ENCODE measurements around the gene LIMS3. TPM values are rescaled to one million over a fixed set of nuclear protein-coding genes. Genes with fewer than 3 reads are reported as not detected.
"Not testable (repeated sequence)": the region's sequence is repeated elsewhere in the genome, so short reads cannot be mapped to it uniquely, and the experiment has no call there.

LIMS3 gene, protein sequence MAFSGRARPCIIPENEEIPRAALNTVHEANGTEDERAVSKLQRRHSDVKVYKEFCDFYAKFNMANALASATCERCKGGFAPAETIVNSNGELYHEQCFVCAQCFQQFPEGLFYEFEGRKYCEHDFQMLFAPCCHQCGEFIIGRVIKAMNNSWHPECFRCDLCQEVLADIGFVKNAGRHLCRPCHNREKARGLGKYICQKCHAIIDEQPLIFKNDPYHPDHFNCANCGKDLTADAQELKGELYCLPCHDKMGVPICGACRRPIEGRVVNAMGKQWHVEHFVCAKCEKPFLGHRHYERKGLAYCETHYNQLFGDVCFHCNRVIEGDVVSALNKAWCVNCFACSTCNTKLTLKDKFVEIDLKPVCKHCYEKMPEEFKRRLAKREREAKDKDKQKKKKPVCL
- total RNA-seq: 1 to 10 TPM; 3.6 to 3.7 TPM
- 1 to 10 TPM; 5.1 to 6.6 TPM for polyA plus RNA-seq

DNA sequence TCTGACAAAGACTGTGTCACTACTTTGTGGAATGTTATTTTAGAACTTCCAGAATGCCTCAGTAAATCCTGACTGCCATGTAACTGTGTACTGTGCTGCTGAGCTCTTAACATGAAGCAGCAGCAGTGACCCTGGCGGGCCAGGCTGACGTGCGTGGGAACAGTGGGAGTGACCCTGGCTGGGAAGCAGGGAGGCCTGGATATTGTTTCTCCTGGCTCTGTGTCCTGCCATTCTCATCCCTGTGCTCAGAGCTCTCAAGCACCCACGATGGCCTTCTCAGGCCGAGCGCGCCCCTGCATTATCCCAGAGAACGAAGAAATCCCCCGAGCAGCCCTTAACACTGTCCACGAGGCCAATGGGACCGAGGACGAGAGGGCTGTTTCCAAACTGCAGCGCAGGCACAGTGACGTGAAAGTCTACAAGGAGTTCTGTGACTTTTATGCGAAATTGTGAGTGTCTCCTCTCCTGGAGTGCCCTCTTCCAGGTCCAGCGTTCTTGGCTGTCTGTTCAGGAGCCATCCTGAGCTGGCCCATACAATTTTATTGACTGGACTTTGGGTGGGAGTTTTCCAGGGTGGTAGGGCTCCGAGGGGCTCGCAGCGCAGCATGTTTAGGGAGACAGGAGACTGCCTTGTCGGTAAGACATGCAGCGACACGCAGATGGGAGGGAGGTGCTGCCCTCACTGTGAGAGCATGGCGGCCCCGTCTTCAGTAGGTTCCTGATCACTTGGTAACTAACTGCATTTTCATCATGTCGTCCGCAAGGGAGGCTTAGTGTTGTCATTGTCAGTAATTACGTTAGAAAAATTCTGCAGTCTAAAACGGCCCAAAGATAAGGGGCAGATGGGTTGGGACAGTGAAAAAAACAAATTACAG lies at the start of gene LIMS3:
Gene LIMS3 (plus strand): TSS at position 227 of the 875 bp plus-strand sequence. CDS start 41 bp downstream, at position 268.
- H3K36me3 Mint-ChIP-seq; H3K4me3 Mint-ChIP-seq; H3K4me3 ChIP-seq (ENCODE audit: low read length in 2 of 2); H3K27me3 ChIP-seq (ENCODE audit: insufficient read depth, low read length); H3K9me3 ChIP-seq (ENCODE audit: control insufficient read depth in 1 of 2, low read length in 2 of 2); H3K36me3 ChIP-seq (ENCODE audit: insufficient read depth, low read length); H3K27ac ChIP-seq (ENCODE audit: low read depth, low read length); intact Hi-C loops (cut with micrococcal nuclease); H3K27ac Mint-ChIP-seq; H3K9me3 Mint-ChIP-seq; H3K4me1 Mint-ChIP-seq; H3K27me3 Mint-ChIP-seq; POLR2A ChIA-PET (ENCODE audit: partially characterized antibody); DNase-seq; H3K4me1 ChIP-seq (ENCODE audit: insufficient read depth, low read length); CTCF ChIA-PET (ENCODE audit: partially characterized antibody): not testable (repeated sequence)

DNA sequence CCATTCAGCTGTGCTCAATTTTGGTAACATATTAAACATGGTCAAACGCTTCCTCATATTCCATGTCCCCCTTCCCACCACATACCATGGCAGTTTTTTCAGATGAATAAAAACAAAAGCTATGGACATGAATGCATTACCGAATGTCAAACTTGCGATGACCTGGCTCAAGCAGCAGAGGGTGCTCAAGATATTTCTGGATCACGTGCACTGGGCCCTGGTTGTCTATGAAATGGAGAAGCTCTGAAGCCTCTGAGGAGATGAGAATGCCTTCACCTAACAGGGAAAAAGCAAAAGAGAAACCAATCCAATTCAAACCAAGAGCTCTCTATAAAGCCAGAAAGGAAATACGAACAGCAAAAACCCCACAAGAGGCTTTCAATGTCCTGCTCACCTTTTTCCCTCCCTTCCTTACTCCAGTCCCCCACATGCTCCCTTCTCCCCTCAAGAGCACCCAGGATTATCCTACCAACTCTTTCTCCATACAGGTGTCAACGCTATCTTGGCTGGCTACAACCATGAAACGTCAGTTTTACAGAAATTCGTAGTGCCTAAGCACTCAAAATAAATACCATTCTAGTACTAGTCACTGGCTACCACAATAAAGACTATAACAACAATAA lies 27.2 kb upstream of the LIMS3 start:
- H3K9me3 Mint-ChIP-seq; H3K27me3 ChIP-seq (ENCODE audit: insufficient read depth, low read length); intact Hi-C loops (cut with micrococcal nuclease); H3K27ac ChIP-seq (ENCODE audit: low read depth, low read length); DNase-seq; H3K4me1 ChIP-seq (ENCODE audit: insufficient read depth, low read length); H3K27me3 Mint-ChIP-seq; CTCF ChIA-PET (ENCODE audit: partially characterized antibody); H3K36me3 Mint-ChIP-seq; H3K9me3 ChIP-seq (ENCODE audit: control insufficient read depth in 1 of 2, low read length in 2 of 2); H3K4me3 ChIP-seq (ENCODE audit: low read length in 2 of 2); H3K27ac Mint-ChIP-seq; H3K4me3 Mint-ChIP-seq; POLR2A ChIA-PET (ENCODE audit: partially characterized antibody); H3K36me3 ChIP-seq (ENCODE audit: insufficient read depth, low read length); H3K4me1 Mint-ChIP-seq: not testable (repeated sequence)

DNA sequence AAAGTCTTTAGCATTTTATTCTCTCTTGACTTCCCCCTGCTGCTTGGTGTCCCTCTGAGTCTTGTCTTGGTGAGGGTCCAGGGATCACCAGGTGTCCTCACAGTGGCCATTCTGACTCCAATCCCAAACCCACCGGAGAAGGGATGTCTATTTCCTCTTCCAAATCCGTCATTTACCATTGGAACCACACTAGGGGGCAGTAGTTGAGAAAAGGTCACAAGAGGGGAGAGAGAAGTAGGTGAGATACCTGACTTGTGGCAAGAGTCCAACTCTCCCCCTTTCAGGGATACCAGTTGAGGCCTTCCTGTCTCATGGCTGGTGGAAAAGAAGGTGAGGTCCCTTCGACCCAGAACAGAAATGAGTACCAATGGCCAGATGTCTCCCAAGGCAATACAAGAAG lies 21.9 kb upstream of the LIMS3 start:
- H3K4me1 ChIP-seq (ENCODE audit: insufficient read depth, low read length); H3K36me3 ChIP-seq (ENCODE audit: insufficient read depth, low read length); H3K4me3 ChIP-seq (ENCODE audit: low read length in 2 of 2); H3K9me3 ChIP-seq (ENCODE audit: control insufficient read depth in 1 of 2, low read length in 2 of 2); H3K4me1 Mint-ChIP-seq; CTCF ChIA-PET (ENCODE audit: partially characterized antibody); H3K9me3 Mint-ChIP-seq; intact Hi-C loops (cut with micrococcal nuclease); H3K27ac ChIP-seq (ENCODE audit: low read depth, low read length); DNase-seq; POLR2A ChIA-PET (ENCODE audit: partially characterized antibody); H3K36me3 Mint-ChIP-seq; H3K27me3 Mint-ChIP-seq; H3K27ac Mint-ChIP-seq; H3K4me3 Mint-ChIP-seq; H3K27me3 ChIP-seq (ENCODE audit: insufficient read depth, low read length): not testable (repeated sequence)

DNA sequence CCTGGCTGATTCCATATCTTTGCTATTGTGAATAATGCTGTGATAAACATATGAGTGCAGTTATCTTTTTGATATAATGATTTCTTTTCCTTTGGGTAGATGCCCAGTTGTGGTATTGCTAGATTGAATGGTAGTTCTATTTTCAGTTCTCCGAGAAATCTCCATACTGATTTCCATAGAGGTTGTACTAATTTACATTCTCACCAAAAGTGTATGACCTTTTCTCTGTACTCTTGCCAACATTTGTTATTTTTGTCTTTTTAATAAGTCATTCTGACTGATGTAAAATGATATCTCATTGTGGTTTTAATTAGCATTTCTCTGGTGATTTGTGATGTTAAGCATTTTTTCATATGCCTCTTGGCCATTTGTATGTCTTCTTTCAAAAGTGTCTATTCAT lies 16.4 kb upstream of the LIMS3 start:
- H3K4me3 Mint-ChIP-seq; H3K4me3 ChIP-seq (ENCODE audit: low read length in 2 of 2); H3K36me3 Mint-ChIP-seq; H3K27ac Mint-ChIP-seq; H3K9me3 Mint-ChIP-seq; H3K27ac ChIP-seq (ENCODE audit: low read depth, low read length); H3K36me3 ChIP-seq (ENCODE audit: insufficient read depth, low read length); H3K27me3 Mint-ChIP-seq; H3K27me3 ChIP-seq (ENCODE audit: insufficient read depth, low read length); H3K4me1 ChIP-seq (ENCODE audit: insufficient read depth, low read length); H3K4me1 Mint-ChIP-seq; H3K9me3 ChIP-seq (ENCODE audit: control insufficient read depth in 1 of 2, low read length in 2 of 2); POLR2A ChIA-PET (ENCODE audit: partially characterized antibody); DNase-seq; CTCF ChIA-PET (ENCODE audit: partially characterized antibody); intact Hi-C loops (cut with micrococcal nuclease): not testable (repeated sequence)

DNA sequence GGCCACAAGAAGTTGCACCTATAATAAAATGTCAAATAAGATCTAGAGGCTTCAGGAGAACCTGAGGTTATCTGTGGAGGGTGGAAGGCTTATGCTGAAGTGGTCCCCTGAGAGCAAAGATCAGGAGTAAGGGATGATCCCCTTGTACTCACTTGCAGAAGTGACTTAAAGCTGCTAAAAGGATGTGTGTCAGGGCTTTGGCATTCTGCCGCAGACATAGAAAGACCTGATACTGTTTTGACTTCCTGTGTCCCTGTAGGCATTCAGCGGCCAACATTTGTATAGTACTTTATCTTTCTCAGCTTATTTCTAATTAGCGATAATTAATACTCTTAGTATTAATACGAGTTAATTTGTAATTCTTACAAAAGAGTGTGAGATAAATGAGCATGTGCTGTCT lies 10.1 kb upstream of the LIMS3 start:
- H3K4me1 Mint-ChIP-seq; H3K36me3 Mint-ChIP-seq; H3K36me3 ChIP-seq (ENCODE audit: insufficient read depth, low read length); POLR2A ChIA-PET (ENCODE audit: partially characterized antibody); H3K27me3 ChIP-seq (ENCODE audit: insufficient read depth, low read length); H3K27me3 Mint-ChIP-seq; CTCF ChIA-PET (ENCODE audit: partially characterized antibody); H3K4me1 ChIP-seq (ENCODE audit: insufficient read depth, low read length); H3K9me3 Mint-ChIP-seq; H3K27ac ChIP-seq (ENCODE audit: low read depth, low read length); H3K9me3 ChIP-seq (ENCODE audit: control insufficient read depth in 1 of 2, low read length in 2 of 2); DNase-seq; H3K27ac Mint-ChIP-seq; intact Hi-C loops (cut with micrococcal nuclease); H3K4me3 ChIP-seq (ENCODE audit: low read length in 2 of 2); H3K4me3 Mint-ChIP-seq: not testable (repeated sequence)

DNA sequence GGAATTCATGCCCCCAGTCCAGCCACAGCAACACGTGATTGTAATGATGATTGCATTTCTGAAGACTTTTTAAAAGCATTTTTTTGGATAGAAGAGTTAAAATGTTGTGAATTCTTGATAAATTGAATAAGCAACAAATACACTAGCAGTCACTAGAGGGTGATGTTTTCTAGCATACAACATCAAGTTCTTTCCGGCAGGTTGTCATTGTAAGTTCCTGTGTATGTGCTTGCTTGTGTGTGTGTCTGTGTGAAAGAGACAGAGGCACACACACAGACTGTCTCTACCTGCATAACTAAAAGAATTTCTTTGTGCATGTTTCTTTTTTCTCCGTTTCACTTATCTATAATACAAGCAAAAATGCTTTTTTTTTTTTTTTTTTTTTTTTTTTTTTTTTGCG lies 8.6 kb upstream of the LIMS3 start:
- H3K9me3 Mint-ChIP-seq; H3K36me3 Mint-ChIP-seq; H3K27ac Mint-ChIP-seq; H3K9me3 ChIP-seq (ENCODE audit: control insufficient read depth in 1 of 2, low read length in 2 of 2); H3K4me1 Mint-ChIP-seq; H3K27me3 ChIP-seq (ENCODE audit: insufficient read depth, low read length); H3K4me3 ChIP-seq (ENCODE audit: low read length in 2 of 2); intact Hi-C loops (cut with micrococcal nuclease); H3K4me1 ChIP-seq (ENCODE audit: insufficient read depth, low read length); H3K27me3 Mint-ChIP-seq; H3K4me3 Mint-ChIP-seq; POLR2A ChIA-PET (ENCODE audit: partially characterized antibody); DNase-seq; H3K36me3 ChIP-seq (ENCODE audit: insufficient read depth, low read length); H3K27ac ChIP-seq (ENCODE audit: low read depth, low read length); CTCF ChIA-PET (ENCODE audit: partially characterized antibody): not testable (repeated sequence)

DNA sequence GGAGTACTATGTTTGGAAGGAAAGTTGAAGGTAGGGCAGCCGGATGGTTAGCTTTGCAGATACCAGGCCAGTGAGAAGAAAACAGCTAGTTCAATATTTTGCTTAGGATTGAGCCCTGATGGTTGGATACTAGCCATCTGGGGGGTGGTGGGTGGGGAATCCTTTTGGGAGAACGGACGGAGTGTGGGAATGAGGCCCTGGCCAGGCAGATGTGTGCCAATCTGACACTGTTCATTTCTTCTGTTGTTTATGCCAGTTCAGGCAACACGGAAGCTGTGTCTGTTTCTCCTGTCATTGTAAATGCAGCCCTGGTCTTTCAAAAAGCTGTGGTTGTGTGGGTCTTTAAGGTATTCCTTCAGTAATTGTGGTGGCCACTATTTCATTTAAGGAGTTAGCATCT lies 7.5 kb upstream of the LIMS3 start:
- H3K4me1 Mint-ChIP-seq; H3K4me3 ChIP-seq (ENCODE audit: low read length in 2 of 2); POLR2A ChIA-PET (ENCODE audit: partially characterized antibody); H3K27me3 Mint-ChIP-seq; H3K27ac ChIP-seq (ENCODE audit: low read depth, low read length); H3K4me1 ChIP-seq (ENCODE audit: insufficient read depth, low read length); H3K4me3 Mint-ChIP-seq; DNase-seq; intact Hi-C loops (cut with micrococcal nuclease); CTCF ChIA-PET (ENCODE audit: partially characterized antibody); H3K27ac Mint-ChIP-seq; H3K27me3 ChIP-seq (ENCODE audit: insufficient read depth, low read length); H3K36me3 ChIP-seq (ENCODE audit: insufficient read depth, low read length); H3K9me3 ChIP-seq (ENCODE audit: control insufficient read depth in 1 of 2, low read length in 2 of 2); H3K36me3 Mint-ChIP-seq; H3K9me3 Mint-ChIP-seq: not testable (repeated sequence)
